Measurements from ENCODE around the gene ANO10. TPM values are rescaled to one million over a fixed set of nuclear protein-coding genes. Genes with fewer than 3 reads are reported as not detected.

ANO10 gene
- total RNA-seq, 1 experiment from 2014 or later: 32.6 TPM

- Histone ChIP-seq H3K4me2 (no peak overlapping the region), H3K9me3 (ENCODE audit: insufficient read depth, low read depth) (no peaks in the 10 kb centered on the region; the same call in 1 of the 2 replicates), H3K4me1 (replicated peaks; ENCODE audit: insufficient read depth) (peaks cover 10% of the 10 kb centered on the region; the same call in 1 of the 2 replicates), H3K27ac (no peak overlapping the region), H3K9me2 (ENCODE audit: insufficient read depth) (no peaks in the 10 kb centered on the region), H3F3A (ENCODE audit: insufficient read depth, low read depth) (peaks cover 9% of the 10 kb centered on the region; the same call in 1 of the 2 replicates), H3K4me3 (no peak overlapping the region), H3K79me2 (ENCODE audit: low read depth) (peaks cover 8% of the 10 kb centered on the region; the same call in 1 of the 2 replicates), H2AFZ (no peak overlapping the region), H3K36me3 (ENCODE audit: low read depth) (no peaks in the 10 kb centered on the region; the same call in 1 of the 2 replicates), H4K20me1 (ENCODE audit: insufficient read depth) (no peaks in the 10 kb centered on the region), H3K27me3 (ENCODE audit: insufficient read depth, low read depth) (no peaks in the 10 kb centered on the region)
- ChIA-PET CTCF (no interaction called here), POLR2A (ENCODE audit: unreplicated experiment) (no interaction called here)
- no peak for DNase-seq
- BruUV-seq (replicated peaks): no TSS peak
- intact Hi-C loops (cut with micrococcal nuclease; ENCODE audit: unreplicated experiment): no loop called here
- TF ChIP-seq EZH2 (IDR thresholded peaks at IDR 0.05; ENCODE audit: low read depth): no peak
- TF ChIP-seq CTCF (conservative IDR thresholded peaks at IDR 0.05): no peak
Measured at GRCh38 chr3:43618142-43618541, 3.7 kb downstream of the ANO10 start.

- CTCF ChIA-PET: no interaction called here
- Histone ChIP-seq H3K27me3 (ENCODE audit: insufficient read depth, low read depth) (no peaks in the 10 kb centered on the region), H3K9me2 (ENCODE audit: insufficient read depth) (no peaks in the 10 kb centered on the region), H3F3A (ENCODE audit: insufficient read depth, low read depth) (no peaks in the 10 kb centered on the region; the same call in 1 of the 2 replicates), H4K20me1 (ENCODE audit: insufficient read depth) (no peaks in the 10 kb centered on the region), H3K36me3 (ENCODE audit: low read depth) (no peaks in the 10 kb centered on the region; the same call in 1 of the 2 replicates), H3K27ac (no peak overlapping the region), H2AFZ (no peak overlapping the region), H3K4me1 (replicated peaks; ENCODE audit: insufficient read depth) (peaks cover 3% of the 10 kb centered on the region; the same call in 1 of the 2 replicates), H3K4me2 (no peak overlapping the region), H3K79me2 (ENCODE audit: low read depth) (peaks cover 8% of the 10 kb centered on the region; the same call in 1 of the 2 replicates), H3K9me3 (ENCODE audit: insufficient read depth, low read depth) (no peaks in the 10 kb centered on the region; the same call in 1 of the 2 replicates), H3K4me3 (no peak overlapping the region)
- no peak for TF ChIP-seq CTCF (conservative IDR thresholded peaks at IDR 0.05)
- TF ChIP-seq EZH2 (IDR thresholded peaks at IDR 0.05; ENCODE audit: low read depth): no peak
- DNase-seq: no peak
- POLR2A ChIA-PET (ENCODE audit: unreplicated experiment): no interaction called here
- no TSS peak for BruUV-seq (replicated peaks)
- intact Hi-C loops (cut with micrococcal nuclease; ENCODE audit: unreplicated experiment): no loop called here
Measured at GRCh38 chr3:43616034-43616433, 5.8 kb downstream of the ANO10 start.

- H4K20me1 ChIP-seq (ENCODE audit: insufficient read depth): no peaks in the 10 kb centered on the region
- no peak overlapping the region for H3K4me3 ChIP-seq
- TF ChIP-seq CTCF (conservative IDR thresholded peaks at IDR 0.05) (no peak), EZH2 (IDR thresholded peaks at IDR 0.05; ENCODE audit: low read depth) (no peak)
- H3K79me2 ChIP-seq (ENCODE audit: low read depth): peaks cover 3% of the 10 kb centered on the region; the same call in 1 of the 2 replicates
- H2AFZ ChIP-seq: no peak overlapping the region
- ChIA-PET CTCF (no interaction called here), POLR2A (ENCODE audit: unreplicated experiment) (no interaction called here)
- BruUV-seq (replicated peaks): no TSS peak
- no peaks in the 10 kb centered on the region; the same call in 1 of the 2 replicates for H3K9me3 ChIP-seq (ENCODE audit: insufficient read depth, low read depth)
- H3K27ac ChIP-seq: no peak overlapping the region
- no peaks in the 10 kb centered on the region for H3K9me2 ChIP-seq (ENCODE audit: insufficient read depth)
- no peaks in the 10 kb centered on the region for H3F3A ChIP-seq (ENCODE audit: insufficient read depth, low read depth)
- no peak overlapping the region for H3K4me2 ChIP-seq
- no peaks in the 10 kb centered on the region for H3K4me1 ChIP-seq (replicated peaks; ENCODE audit: insufficient read depth)
- intact Hi-C loops (cut with micrococcal nuclease; ENCODE audit: unreplicated experiment): no loop called here
- H3K36me3 ChIP-seq (ENCODE audit: low read depth): no peaks in the 10 kb centered on the region; the same call in 1 of the 2 replicates
- H3K27me3 ChIP-seq (ENCODE audit: insufficient read depth, low read depth): no peaks in the 10 kb centered on the region
- DNase-seq: no peak
Measured at GRCh38 chr3:43615133-43615532, 6.7 kb downstream of the ANO10 start.

Measured in PC-9 (cell line).